HepG2 (cell line): ENCODE measurements around the gene TOPORS. TPM values are rescaled to one million over a fixed set of nuclear protein-coding genes. Genes with fewer than 3 reads are reported as not detected.

Source experiments
- HOXA7 ChIP-seq: sonication (generic); formaldehyde crosslinking; IDR thresholded peaks from 2 replicates; pipeline ENCODE4 v1.8.1; 2022; ENCODE audit warnings: mild to moderate bottlenecking, missing genetic modification reagents, moderate library complexity
- NR1H2 ChIP-seq: sonication (generic); formaldehyde crosslinking; IDR thresholded peaks from 2 replicates; pipeline ENCODE4 v1.8.1; 2022; ENCODE audit warnings: low read depth, missing genetic modification reagents, borderline replicate concordance
- SMAD1 ChIP-seq: sonication (generic); formaldehyde crosslinking; IDR thresholded peaks from 2 replicates; pipeline ENCODE4 v1.4.0; 2020; ENCODE audit warnings: missing genetic modification reagents, low read depth, mild to moderate bottlenecking, borderline replicate concordance
- SMARCE1 ChIP-seq: fragments of 450-650 bp; IDR thresholded peaks from 2 replicates; pipeline ENCODE4 v1.6.1; 2017; ENCODE audit warnings: borderline replicate concordance
- SOX5 ChIP-seq: IDR thresholded peaks from 2 replicates; pipeline ENCODE4 v1.6.1; 2016; ENCODE audit warnings: borderline replicate concordance
- ZBTB14 ChIP-seq: sonication (generic); formaldehyde crosslinking; IDR thresholded peaks from 2 replicates; pipeline ENCODE4 v1.4.0; 2020; ENCODE audit warnings: missing genetic modification reagents
- ZC3H13 ChIP-seq: sonication (generic); formaldehyde crosslinking; IDR thresholded peaks from 2 replicates; pipeline ENCODE4 v1.8.1; 2023; ENCODE audit warnings: mild to moderate bottlenecking, missing genetic modification reagents, moderate library complexity
- ZFP90 ChIP-seq: sonication (generic); formaldehyde crosslinking; IDR thresholded peaks from 2 replicates; pipeline ENCODE4 v1.8.0; 2022; ENCODE audit warnings: missing genetic modification reagents, mild to moderate bottlenecking, inconsistent platforms, borderline replicate concordance
- ZNF275 ChIP-seq: sonication (generic); formaldehyde crosslinking; IDR thresholded peaks from 2 replicates; pipeline ENCODE4 v1.8.0; 2022; ENCODE audit warnings: missing genetic modification reagents, mild to moderate bottlenecking, inconsistent platforms, borderline replicate concordance
- ZNF33A ChIP-seq: sonication (generic); formaldehyde crosslinking; IDR thresholded peaks from 2 replicates; pipeline ENCODE4 v1.5.1; 2020; ENCODE audit warnings: missing genetic modification reagents, mild to moderate bottlenecking, moderate library complexity, borderline replicate concordance
- ZNF451 ChIP-seq: sonication (generic); formaldehyde crosslinking; IDR thresholded peaks from 2 replicates; pipeline ENCODE4 v1.5.0; 2020; ENCODE audit warnings: mild to moderate bottlenecking, missing genetic modification reagents
- polyA plus RNA-seq, 8 experiments: library from polyadenylated mRNA; depleted of rRNA in 3 of 8; stranded (reverse) in 7 of 8; unstranded in 1 of 8; fragments of >200 nt; fragmentation: Illumina TruSeq in 4 of 8; extraction: Trizol in 4 of 8; gene quantifications; 2 replicates each; pipeline versions ENCODE4 v1.2.1 to v1.2.3, GENCODE V29; 2011 to 2016; ENCODE audit warnings: low read depth in 4 of 8, missing spikeins in 1 of 8, mixed read lengths in 1 of 8; ENCODE audit not compliant: insufficient read depth in 1 of 8
- total RNA-seq, 5 experiments: library from RNA; depleted of rRNA; stranded (reverse); fragments of >200 nt; fragmentation: Illumina TruSeq; extraction: Trizol; gene quantifications; 2 replicates each; pipeline ENCODE4 v1.2.3, GENCODE V29; 2016; ENCODE audit warnings: low read depth in 1 of 5
- TF ChIP-seq, protein P1 (sequence below): sonication (generic); formaldehyde crosslinking; IDR thresholded peaks from 2 replicates; pipeline ENCODE4 v1.4.0; 2020; ENCODE audit warnings: missing genetic modification reagents
- TF ChIP-seq, protein P2 (sequence below): sonication (generic); formaldehyde crosslinking; IDR thresholded peaks from 2 replicates; pipeline ENCODE4 v1.8.0; 2022; ENCODE audit warnings: mild to moderate bottlenecking, missing genetic modification reagents
- TF ChIP-seq, protein P3 (sequence below): sonication (generic); formaldehyde crosslinking; IDR thresholded peaks from 2 replicates; pipeline ENCODE4 v1.5.1; 2020; ENCODE audit warnings: mild to moderate bottlenecking, missing genetic modification reagents
- TF ChIP-seq, protein P4 (sequence below), 2 experiments: sonication (generic) in 1 of 2; formaldehyde crosslinking in 1 of 2; IDR thresholded peaks; 2 replicates each; pipeline versions ENCODE4 v1.5.1 to v1.6.1; 2011 to 2020; ENCODE audit warnings: borderline replicate concordance in 1 of 2, low read depth in 1 of 2, low read length in 1 of 2, mild to moderate bottlenecking in 1 of 2, missing genetic modification reagents in 1 of 2, moderate library complexity in 1 of 2

TOPORS gene
- total and polyA plus RNA-seq, 2 of the 13 experiments (the other 11 are each of a cell fraction or from before 2014, with no cell fraction given), result 6.8 to 19.6 TPM

GRCh38 chr9:32550562-32551275 is 1.7 kb downstream of the TOPORS start (continued):
- TF ChIP-seq ZNF451 (CRISPR knock-in tag) (no peak; the same call in 1 of the 2 replicates), ZFP90 (CRISPR knock-in tag) (peak; percentile 80), SOX5 (CRISPR knock-in tag) (peak; percentile 8; the same call in 1 of the 2 replicates), SMAD1 (CRISPR knock-in tag) (no peak; the same call in 1 of the 2 replicates), ZNF275 (CRISPR knock-in tag) (peak; percentile 25; the same call in 1 of the 2 replicates), NR1H2 (CRISPR knock-in tag) (no peak), ZNF33A (CRISPR knock-in tag) (no peak), SMARCE1 (no peak), ZBTB14 (CRISPR knock-in tag) (0 out of 2 replicates have a peak, but pooled peaks have one; percentile 42), ZC3H13 (no peak), HOXA7 (no peak)
- TF ChIP-seq, protein P1, sequence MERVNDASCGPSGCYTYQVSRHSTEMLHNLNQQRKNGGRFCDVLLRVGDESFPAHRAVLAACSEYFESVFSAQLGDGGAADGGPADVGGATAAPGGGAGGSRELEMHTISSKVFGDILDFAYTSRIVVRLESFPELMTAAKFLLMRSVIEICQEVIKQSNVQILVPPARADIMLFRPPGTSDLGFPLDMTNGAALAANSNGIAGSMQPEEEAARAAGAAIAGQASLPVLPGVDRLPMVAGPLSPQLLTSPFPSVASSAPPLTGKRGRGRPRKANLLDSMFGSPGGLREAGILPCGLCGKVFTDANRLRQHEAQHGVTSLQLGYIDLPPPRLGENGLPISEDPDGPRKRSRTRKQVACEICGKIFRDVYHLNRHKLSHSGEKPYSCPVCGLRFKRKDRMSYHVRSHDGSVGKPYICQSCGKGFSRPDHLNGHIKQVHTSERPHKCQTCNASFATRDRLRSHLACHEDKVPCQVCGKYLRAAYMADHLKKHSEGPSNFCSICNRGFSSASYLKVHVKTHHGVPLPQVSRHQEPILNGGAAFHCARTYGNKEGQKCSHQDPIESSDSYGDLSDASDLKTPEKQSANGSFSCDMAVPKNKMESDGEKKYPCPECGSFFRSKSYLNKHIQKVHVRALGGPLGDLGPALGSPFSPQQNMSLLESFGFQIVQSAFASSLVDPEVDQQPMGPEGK (CRISPR knock-in tag), result peak; percentile 93
- TF ChIP-seq, protein P2, sequence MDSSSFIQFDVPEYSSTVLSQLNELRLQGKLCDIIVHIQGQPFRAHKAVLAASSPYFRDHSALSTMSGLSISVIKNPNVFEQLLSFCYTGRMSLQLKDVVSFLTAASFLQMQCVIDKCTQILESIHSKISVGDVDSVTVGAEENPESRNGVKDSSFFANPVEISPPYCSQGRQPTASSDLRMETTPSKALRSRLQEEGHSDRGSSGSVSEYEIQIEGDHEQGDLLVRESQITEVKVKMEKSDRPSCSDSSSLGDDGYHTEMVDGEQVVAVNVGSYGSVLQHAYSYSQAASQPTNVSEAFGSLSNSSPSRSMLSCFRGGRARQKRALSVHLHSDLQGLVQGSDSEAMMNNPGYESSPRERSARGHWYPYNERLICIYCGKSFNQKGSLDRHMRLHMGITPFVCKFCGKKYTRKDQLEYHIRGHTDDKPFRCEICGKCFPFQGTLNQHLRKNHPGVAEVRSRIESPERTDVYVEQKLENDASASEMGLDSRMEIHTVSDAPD (CRISPR knock-in tag), result no peak
- TF ChIP-seq, protein P3, sequence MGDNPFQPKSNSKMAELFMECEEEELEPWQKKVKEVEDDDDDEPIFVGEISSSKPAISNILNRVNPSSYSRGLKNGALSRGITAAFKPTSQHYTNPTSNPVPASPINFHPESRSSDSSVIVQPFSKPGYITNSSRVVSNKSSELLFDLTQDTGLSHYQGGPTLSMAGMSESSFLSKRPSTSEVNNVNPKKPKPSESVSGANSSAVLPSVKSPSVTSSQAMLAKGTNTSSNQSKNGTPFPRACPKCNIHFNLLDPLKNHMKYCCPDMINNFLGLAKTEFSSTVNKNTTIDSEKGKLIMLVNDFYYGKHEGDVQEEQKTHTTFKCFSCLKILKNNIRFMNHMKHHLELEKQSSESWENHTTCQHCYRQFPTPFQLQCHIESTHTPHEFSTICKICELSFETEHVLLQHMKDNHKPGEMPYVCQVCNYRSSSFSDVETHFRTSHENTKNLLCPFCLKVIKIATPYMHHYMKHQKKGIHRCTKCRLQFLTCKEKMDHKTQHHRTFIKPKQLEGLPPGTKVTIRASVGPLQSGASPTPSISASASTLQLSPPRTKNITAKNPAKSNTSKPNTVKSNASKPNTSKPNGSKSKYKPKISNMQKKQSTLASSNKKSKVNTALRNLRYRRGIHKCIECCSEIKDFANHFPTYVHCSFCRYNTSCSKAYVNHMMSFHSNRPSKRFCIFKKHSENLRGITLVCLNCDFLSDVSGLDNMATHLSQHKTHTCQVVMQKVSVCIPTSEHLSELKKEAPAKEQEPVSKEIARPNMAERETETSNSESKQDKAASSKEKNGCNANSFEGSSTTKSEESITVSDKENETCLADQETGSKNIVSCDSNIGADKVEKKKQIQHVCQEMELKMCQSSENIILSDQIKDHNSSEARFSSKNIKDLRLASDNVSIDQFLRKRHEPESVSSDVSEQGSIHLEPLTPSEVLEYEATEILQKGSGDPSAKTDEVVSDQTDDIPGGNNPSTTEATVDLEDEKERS, result no peak
- TF ChIP-seq, protein P4, sequence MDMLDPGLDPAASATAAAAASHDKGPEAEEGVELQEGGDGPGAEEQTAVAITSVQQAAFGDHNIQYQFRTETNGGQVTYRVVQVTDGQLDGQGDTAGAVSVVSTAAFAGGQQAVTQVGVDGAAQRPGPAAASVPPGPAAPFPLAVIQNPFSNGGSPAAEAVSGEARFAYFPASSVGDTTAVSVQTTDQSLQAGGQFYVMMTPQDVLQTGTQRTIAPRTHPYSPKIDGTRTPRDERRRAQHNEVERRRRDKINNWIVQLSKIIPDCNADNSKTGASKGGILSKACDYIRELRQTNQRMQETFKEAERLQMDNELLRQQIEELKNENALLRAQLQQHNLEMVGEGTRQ (IDR thresholded peaks at IDR 0.05; ENCODE audit: low read depth, low read length), result no peak
- TF ChIP-seq, protein P4 (CRISPR knock-in tag; IDR thresholded peaks at IDR 0.05; ENCODE audit: borderline replicate concordance), result no peak; the same call in 1 of the 2 replicates
